GM12878 (cell line): Measurements from ENCODE around the gene FCHSD2.

ENCODE experiments used
- POLR2A ChIP-seq: IDR thresholded peaks from 2 replicates; pipeline ENCODE4 v1.6.1; 2011; ENCODE audit warnings: low read depth, mild to moderate bottlenecking, low read length
- SPI1 ChIP-seq: IDR thresholded peaks from 2 replicates; pipeline ENCODE4 v1.6.1; 2011; ENCODE audit warnings: low read depth, mild to moderate bottlenecking, low read length, moderate library complexity, borderline replicate concordance; ENCODE audit not compliant: insufficient read depth
- TAF1 ChIP-seq: IDR thresholded peaks from 2 replicates; pipeline ENCODE4 v1.6.1; 2011; ENCODE audit warnings: mild to moderate bottlenecking, low read depth, low read length, borderline replicate concordance
- TF ChIP-seq, protein P1 (sequence below): IDR thresholded peaks from 2 replicates; pipeline ENCODE4 v1.6.1; 2012; ENCODE audit warnings: mild to moderate bottlenecking, low read depth, low read length

DNA sequence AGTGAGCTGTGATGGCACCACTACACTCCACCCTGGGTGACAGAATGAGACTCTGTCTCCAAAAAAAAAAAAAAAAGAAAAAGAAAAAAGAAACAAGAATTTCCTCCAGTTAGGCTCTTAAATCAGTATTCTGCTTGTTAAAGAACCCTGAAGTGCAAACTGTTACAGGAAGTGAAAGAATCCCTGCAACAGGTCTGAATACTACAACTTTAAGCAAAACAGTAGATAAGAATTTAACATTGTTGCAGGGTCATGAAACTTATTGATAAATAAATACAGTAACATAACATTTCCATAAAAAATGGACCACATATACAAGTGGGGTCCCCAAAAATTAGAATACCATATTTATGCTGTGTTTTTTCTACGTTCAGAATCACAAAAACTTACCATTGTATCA, 35.8 kb downstream of the FCHSD2 start:
- TF ChIP-seq POLR2A (no peak), SPI1 (no peak), TAF1 (no peak)
- TF ChIP-seq, protein P1, sequence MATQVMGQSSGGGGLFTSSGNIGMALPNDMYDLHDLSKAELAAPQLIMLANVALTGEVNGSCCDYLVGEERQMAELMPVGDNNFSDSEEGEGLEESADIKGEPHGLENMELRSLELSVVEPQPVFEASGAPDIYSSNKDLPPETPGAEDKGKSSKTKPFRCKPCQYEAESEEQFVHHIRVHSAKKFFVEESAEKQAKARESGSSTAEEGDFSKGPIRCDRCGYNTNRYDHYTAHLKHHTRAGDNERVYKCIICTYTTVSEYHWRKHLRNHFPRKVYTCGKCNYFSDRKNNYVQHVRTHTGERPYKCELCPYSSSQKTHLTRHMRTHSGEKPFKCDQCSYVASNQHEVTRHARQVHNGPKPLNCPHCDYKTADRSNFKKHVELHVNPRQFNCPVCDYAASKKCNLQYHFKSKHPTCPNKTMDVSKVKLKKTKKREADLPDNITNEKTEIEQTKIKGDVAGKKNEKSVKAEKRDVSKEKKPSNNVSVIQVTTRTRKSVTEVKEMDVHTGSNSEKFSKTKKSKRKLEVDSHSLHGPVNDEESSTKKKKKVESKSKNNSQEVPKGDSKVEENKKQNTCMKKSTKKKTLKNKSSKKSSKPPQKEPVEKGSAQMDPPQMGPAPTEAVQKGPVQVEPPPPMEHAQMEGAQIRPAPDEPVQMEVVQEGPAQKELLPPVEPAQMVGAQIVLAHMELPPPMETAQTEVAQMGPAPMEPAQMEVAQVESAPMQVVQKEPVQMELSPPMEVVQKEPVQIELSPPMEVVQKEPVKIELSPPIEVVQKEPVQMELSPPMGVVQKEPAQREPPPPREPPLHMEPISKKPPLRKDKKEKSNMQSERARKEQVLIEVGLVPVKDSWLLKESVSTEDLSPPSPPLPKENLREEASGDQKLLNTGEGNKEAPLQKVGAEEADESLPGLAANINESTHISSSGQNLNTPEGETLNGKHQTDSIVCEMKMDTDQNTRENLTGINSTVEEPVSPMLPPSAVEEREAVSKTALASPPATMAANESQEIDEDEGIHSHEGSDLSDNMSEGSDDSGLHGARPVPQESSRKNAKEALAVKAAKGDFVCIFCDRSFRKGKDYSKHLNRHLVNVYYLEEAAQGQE, result no peak
